K562 (cell line): ENCODE measurements around the gene PTP4A2. TPM values are rescaled to one million over a fixed set of nuclear protein-coding genes. Genes with fewer than 3 reads are reported as not detected.
A peak's percentile ranks its signal among the peaks of the same experiment; 100 is the strongest.

Source experiments
- CEBPG ChIP-seq, 3 experiments: fragments of 200-800 bp in 1 of 3; sonication (Bioruptor generic) in 1 of 3; sonication (generic) in 1 of 3; formaldehyde crosslinking in 1 of 3; IDR thresholded peaks in 2 of 3; conservative IDR thresholded peaks in 1 of 3; 2 replicates each; pipeline versions ENCODE4 v1.6.1 to v1.8.0; 2016 to 2022; ENCODE audit warnings: missing compliant biosample characterization in 2 of 3, missing genetic modification characterization in 2 of 3, mild to moderate bottlenecking in 1 of 3, missing genetic modification reagents in 1 of 3
- EGR1 ChIP-seq: fragments of 450-650 bp; conservative IDR thresholded peaks from 2 replicates; pipeline ENCODE4 v1.6.1; 2017; ENCODE audit warnings: mild to moderate bottlenecking
- GATAD2B ChIP-seq: fragments of 450-650 bp; IDR thresholded peaks from 2 replicates; pipeline ENCODE4 v1.6.1; 2017; ENCODE audit warnings: mild to moderate bottlenecking, borderline replicate concordance
- HDAC6 ChIP-seq: IDR thresholded peaks from 2 replicates; pipeline ENCODE4 v1.6.1; 2012; ENCODE audit warnings: low read depth, mild to moderate bottlenecking, control low read depth, inconsistent platforms, low read length, moderate library complexity
- HMBOX1 ChIP-seq: sonication (generic); IDR thresholded peaks from 2 replicates; pipeline ENCODE4 v1.6.1; 2016
- MAFK ChIP-seq: IDR thresholded peaks from 2 replicates; pipeline ENCODE4 v1.6.1; 2011; ENCODE audit warnings: low read length, improper control_type of control experiment
- ZBTB33 ChIP-seq: sonication (generic); formaldehyde crosslinking; IDR thresholded peaks from 2 replicates; pipeline ENCODE4 v1.8.1; 2023; ENCODE audit warnings: mild to moderate bottlenecking, missing genetic modification reagents
- ZNF316 ChIP-seq: fragments of 450-650 bp; IDR thresholded peaks from 2 replicates; pipeline ENCODE4 v1.6.1; 2016
- polyA plus RNA-seq, 8 experiments: library from polyadenylated mRNA; depleted of rRNA in 4 of 8; stranded (reverse) in 5 of 8; unstranded in 3 of 8; fragments of >200 nt; fragmentation: Nextera tagmentation in 2 of 8; fragmentation: Illumina TruSeq in 1 of 8; extraction: Ambion mirVana in 2 of 8; extraction: Trizol in 1 of 8; gene quantifications; 2 replicates each; pipeline versions ENCODE4 v1.2.1 to v1.2.3, GENCODE V29; 2011 to 2014; ENCODE audit warnings: inconsistent platforms in 1 of 8, missing spikeins in 1 of 8
- total RNA-seq, 7 experiments: library from RNA; depleted of rRNA in 6 of 7; stranded (reverse); fragments of >200 nt in 6 of 7; fragmentation: Illumina TruSeq in 2 of 7; extraction: Trizol in 2 of 7; gene quantifications; 2 replicates each; pipeline versions ENCODE4 v1.2.1 to v1.2.3, GENCODE V29; 2011 to 2021; ENCODE audit warnings: low replicate concordance in 1 of 7

Gene PTP4A2
- total and polyA plus RNA-seq, 9 of the 15 experiments (the other 6 are each of a cell fraction or from before 2014, with no cell fraction given) = 197 to 870 (median 480) TPM

- TF ChIP-seq HDAC6 = no peak
- 0 out of 2 replicates have a peak, but pooled peaks have one; percentile 25 for TF ChIP-seq HMBOX1
- peak; percentile 63 for TF ChIP-seq ZNF316
- no peak for TF ChIP-seq EGR1
- no peak for TF ChIP-seq GATAD2B
- no peak for TF ChIP-seq CEBPG (CRISPR knock-in tag; IDR thresholded peaks at IDR 0.05)
- TF ChIP-seq CEBPG (tag; conservative IDR thresholded peaks at IDR 0.05 in 1 of 2, IDR thresholded peaks at IDR 0.05 in 1 of 2) = peak in 1 of 2 experiments; percentile 15; a peak in 1 of 4 replicates
- 0 out of 2 replicates have a peak, but pooled peaks have one; percentile 9 for TF ChIP-seq MAFK
- TF ChIP-seq ZBTB33 = 0 out of 2 replicates have a peak, but pooled peaks have one; percentile 9
Observed at GRCh38 chr1:31904339-31905092, 33.7 kb downstream of the PTP4A2 start (continued).
